SU-DHL-6 (cell line): ENCODE data around the gene RORC.

Experiments
- H2AFZ ChIP-seq: fragments of 200-600 bp; sonication (generic); 2 replicates; pipeline ENCODE4 v1.6.1; 2014; ENCODE audit warnings: low read depth, mild to moderate bottlenecking, moderate library complexity, mixed read lengths, antibody characterized with exemption, low read length; ENCODE audit not compliant: severe bottlenecking
- H3F3A ChIP-seq: fragments of 200-600 bp; shearing (Covaris generic); 2 replicates; pipeline ENCODE4 v1.6.0; 2016; ENCODE audit warnings: antibody characterized with exemption, mild to moderate bottlenecking; ENCODE audit not compliant: insufficient read depth
- H3K27ac ChIP-seq: fragments of 200-600 bp; sonication (generic); 2 replicates; pipeline ENCODE4 v1.5.1; 2016; ENCODE audit warnings: low read depth, mild to moderate bottlenecking, low read length, moderate library complexity, mixed read lengths
- H3K27me3 ChIP-seq: fragments of 200-600 bp; sonication (generic), shearing (Covaris generic); 2 replicates; pipeline ENCODE4 v1.6.0; 2014; ENCODE audit warnings: mild to moderate bottlenecking, low read length
- H3K36me3 ChIP-seq: fragments of 200-600 bp; sonication (generic); 2 replicates; pipeline ENCODE4 v1.6.1; 2014; ENCODE audit warnings: mild to moderate bottlenecking, low read length, mixed read lengths
- H3K4me2 ChIP-seq: fragments of 300-600, 200-600 bp; shearing (Covaris generic), sonication (generic); 2 replicates; pipeline ENCODE4 v1.6.0; 2014; ENCODE audit warnings: low read length, low read depth, mild to moderate bottlenecking; ENCODE audit not compliant: poor library complexity, severe bottlenecking
- H3K4me3 ChIP-seq: fragments of 200-600 bp; sonication (generic); 2 replicates; pipeline ENCODE4 v1.5.1; 2014; ENCODE audit warnings: antibody characterized with exemption, low read length, mild to moderate bottlenecking, mixed read lengths; ENCODE audit not compliant: insufficient read depth, poor library complexity, severe bottlenecking
- H3K79me2 ChIP-seq: fragments of 200-600 bp; sonication (generic); 2 replicates; pipeline ENCODE4 v1.6.1; 2014; ENCODE audit warnings: mild to moderate bottlenecking, low read length, moderate library complexity; ENCODE audit not compliant: insufficient read depth
- H3K9ac ChIP-seq: fragments of 200-600 bp; sonication (generic); 2 replicates; pipeline ENCODE4 v1.7.0; 2014; ENCODE audit warnings: mild to moderate bottlenecking, low read length
- H3K9me2 ChIP-seq: fragments of 200-600 bp; sonication (generic); replicated peaks from 2 replicates; pipeline ENCODE4 v1.6.1; 2014; ENCODE audit warnings: low read length; ENCODE audit not compliant: insufficient read depth
- H3K9me3 ChIP-seq: fragments of 200-600 bp; sonication (generic); 2 replicates; pipeline ENCODE4 v1.6.1; 2014; ENCODE audit warnings: low read length, mixed read lengths; ENCODE audit not compliant: insufficient read depth
- H4K20me1 ChIP-seq: fragments of 200-600 bp; sonication (generic); 2 replicates; pipeline ENCODE4 v1.6.1; 2014; ENCODE audit warnings: low read depth, mild to moderate bottlenecking, antibody characterized with exemption, low read length, moderate library complexity, mixed read lengths
- CTCF ChIP-seq: fragments of 200-600 bp; sonication (generic); IDR thresholded peaks from one replicate; pipeline ENCODE4 v1.5.1; 2017; ENCODE audit warnings: antibody characterized with exemption, mild to moderate bottlenecking, low read length, moderate library complexity; ENCODE audit not compliant: insufficient read depth, poor library complexity, severe bottlenecking
- EZH2phosphoT487 ChIP-seq: fragments of 200-600 bp; sonication (generic), shearing (Covaris generic); conservative IDR thresholded peaks from 2 replicates; pipeline ENCODE4 v1.6.1; 2018; ENCODE audit warnings: mild to moderate bottlenecking, antibody characterized with exemption, low read length, moderate library complexity, mixed read lengths

RORC gene

GRCh38 chr1:151819976-151820623, 11.5 kb downstream of the RORC start:
- no peaks in the 10 kb centered on the region for H3K79me2 ChIP-seq
- H3K27me3 ChIP-seq: no peaks in the 10 kb centered on the region
- H3K9ac ChIP-seq: no peak overlapping the region
- H4K20me1 ChIP-seq: no peaks in the 10 kb centered on the region
- H3K4me3 ChIP-seq: no peak overlapping the region
- no peak for TF ChIP-seq CTCF
- TF ChIP-seq EZH2phosphoT487: no peak
- H3K36me3 ChIP-seq: no peaks in the 10 kb centered on the region
- H3F3A ChIP-seq: no peaks in the 10 kb centered on the region
- H3K9me3 ChIP-seq: no peaks in the 10 kb centered on the region
- no peak overlapping the region for H2AFZ ChIP-seq
- H3K4me2 ChIP-seq: no peak overlapping the region
- no peak overlapping the region for H3K27ac ChIP-seq
- H3K9me2 ChIP-seq: no peaks in the 10 kb centered on the region

DNA sequence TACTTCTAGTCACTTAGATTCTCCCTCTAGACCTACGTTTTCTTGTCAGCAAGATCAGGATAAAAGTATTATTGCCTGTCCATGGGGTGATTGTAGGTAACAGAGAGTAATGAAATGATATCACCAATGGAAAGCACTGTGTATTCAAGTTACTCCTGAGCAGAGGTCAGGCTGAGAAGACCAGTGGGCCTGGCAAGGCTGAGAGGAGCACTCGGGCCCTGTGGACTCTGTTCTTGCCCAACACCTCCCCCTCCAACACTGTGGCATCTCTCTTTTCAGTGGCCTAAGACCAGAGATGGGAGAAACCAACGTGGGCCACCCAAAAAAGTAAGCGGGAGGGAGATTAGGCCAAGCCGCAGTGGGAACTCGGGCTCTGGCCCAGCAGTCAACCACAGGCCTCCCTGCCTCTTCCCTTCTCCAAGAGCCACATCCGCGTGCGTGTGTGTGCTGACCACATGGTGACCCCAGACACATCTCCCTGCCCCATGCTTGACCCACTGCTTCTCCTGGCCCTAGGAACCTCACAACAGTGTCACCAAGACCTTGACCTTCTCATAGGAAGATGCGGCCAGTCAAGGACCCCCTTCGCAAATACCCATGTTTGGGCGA, 12.3 kb downstream of the RORC start:
- H3K27me3 ChIP-seq: no peaks in the 10 kb centered on the region
- no peaks in the 10 kb centered on the region for H4K20me1 ChIP-seq
- no peaks in the 10 kb centered on the region for H3F3A ChIP-seq
- no peak overlapping the region for H3K9ac ChIP-seq
- H3K9me2 ChIP-seq: no peaks in the 10 kb centered on the region
- H3K9me3 ChIP-seq: no peaks in the 10 kb centered on the region
- no peak overlapping the region for H2AFZ ChIP-seq
- no peaks in the 10 kb centered on the region for H3K79me2 ChIP-seq
- H3K4me3 ChIP-seq: no peak overlapping the region
- TF ChIP-seq CTCF (no peak), EZH2phosphoT487 (no peak)
- no peak overlapping the region for H3K4me2 ChIP-seq
- no peaks in the 10 kb centered on the region for H3K36me3 ChIP-seq
- no peak overlapping the region for H3K27ac ChIP-seq

- no peak overlapping the region for H3K4me2 ChIP-seq
- TF ChIP-seq CTCF (no peak), EZH2phosphoT487 (no peak)
- H3F3A ChIP-seq: no peaks in the 10 kb centered on the region
- no peaks in the 10 kb centered on the region for H3K9me2 ChIP-seq
- no peaks in the 10 kb centered on the region for H3K36me3 ChIP-seq
- no peak overlapping the region for H3K4me3 ChIP-seq
- H2AFZ ChIP-seq: no peak overlapping the region
- no peaks in the 10 kb centered on the region for H4K20me1 ChIP-seq
- H3K9me3 ChIP-seq: no peaks in the 10 kb centered on the region
- no peak overlapping the region for H3K9ac ChIP-seq
- H3K27me3 ChIP-seq: no peaks in the 10 kb centered on the region
- H3K27ac ChIP-seq: no peak overlapping the region
- no peaks in the 10 kb centered on the region for H3K79me2 ChIP-seq
Observed at GRCh38 chr1:151817353-151817730, 14.3 kb downstream of the RORC start.
